Measurements from ENCODE around the gene SLC39A5. TPM values are rescaled to one million over a fixed set of nuclear protein-coding genes. Genes with fewer than 3 reads are reported as not detected.

SLC39A5 gene
- total and polyA plus RNA-seq, 2 of the 13 experiments (the other 11 are each of a cell fraction or from before 2014, with no cell fraction given): 59.7 to 101 TPM

- TF ChIP-seq PRDM10 (CRISPR knock-in tag; IDR thresholded peaks at IDR 0.05; ENCODE audit: low read depth) (no peak; the same call in 1 of the 2 replicates), MAFG (CRISPR knock-in tag; IDR thresholded peaks at IDR 0.05) (no peak), ZNF263 (CRISPR knock-in tag; IDR thresholded peaks at IDR 0.05) (peak; percentile 41), CHD4 (IDR thresholded peaks at IDR 0.05; ENCODE audit: borderline replicate concordance, low read length) (no peak), AKNA (CRISPR knock-in tag; IDR thresholded peaks at IDR 0.05; ENCODE audit: borderline replicate concordance) (no peak), ZBTB37 (CRISPR knock-in tag; IDR thresholded peaks at IDR 0.05) (peak; percentile 49; the same call in 1 of the 2 replicates), ATF2 (CRISPR knock-in tag; IDR thresholded peaks at IDR 0.05) (peak; percentile 58; the same call in 1 of the 2 replicates), NRL (CRISPR knock-in tag; IDR thresholded peaks at IDR 0.05; ENCODE audit: borderline replicate concordance) (0 out of 2 replicates have a peak, but pooled peaks have one; percentile 38), ZNF543 (CRISPR knock-in tag; IDR thresholded peaks at IDR 0.05) (0 out of 2 replicates have a peak, but pooled peaks have one; percentile 48), HOXA3 (CRISPR knock-in tag; IDR thresholded peaks at IDR 0.05) (peak; percentile 69), ZNF10 (CRISPR knock-in tag; IDR thresholded peaks at IDR 0.05; ENCODE audit: borderline replicate concordance, low read depth) (no peak), ZKSCAN1 (IDR thresholded peaks at IDR 0.05; ENCODE audit: low read length) (no peak), ZNF431 (CRISPR knock-in tag; IDR thresholded peaks at IDR 0.05; ENCODE audit: borderline replicate concordance, low read depth) (no peak), DPF2 (CRISPR knock-in tag; IDR thresholded peaks at IDR 0.05; ENCODE audit: borderline replicate concordance, low read depth) (no peak), YY1 (IDR thresholded peaks at IDR 0.05; ENCODE audit: insufficient read depth, insufficient replicate concordance, low read depth, low read length) (peak; percentile 56), EHMT2 (IDR thresholded peaks at IDR 0.05; ENCODE audit: borderline replicate concordance, low read depth, low read length) (no peak)
Measured at GRCh38 chr12:56189918-56190694, 39.7 kb upstream of the SLC39A5 start (continued).

Measured in HepG2 (cell line).